GM12891 (cell line): ENCODE results near the gene SLC2A9.

Experiments
- PAX5 ChIP-seq: IDR thresholded peaks from 2 replicates; pipeline ENCODE4 v1.6.1; 2011; ENCODE audit warnings: low read length, moderate library complexity, mild to moderate bottlenecking; ENCODE audit not compliant: insufficient read depth, severe bottlenecking
- POLR2A ChIP-seq: IDR thresholded peaks from 2 replicates; pipeline ENCODE4 v1.6.1; 2011; ENCODE audit warnings: low read depth, low read length, control low read depth
- POLR2AphosphoS5 ChIP-seq: IDR thresholded peaks from 2 replicates; pipeline ENCODE4 v1.6.1; 2011; ENCODE audit warnings: low read depth, low read length, control low read depth
- POU2F2 ChIP-seq: IDR thresholded peaks from 2 replicates; pipeline ENCODE4 v1.6.1; 2011; ENCODE audit warnings: low read depth, mild to moderate bottlenecking, control low read depth, low read length, moderate library complexity
- SPI1 ChIP-seq: IDR thresholded peaks from 2 replicates; pipeline ENCODE4 v1.6.1; 2011; ENCODE audit warnings: low read depth, low read length, control low read depth
- TAF1 ChIP-seq: IDR thresholded peaks from 2 replicates; pipeline ENCODE4 v1.6.1; 2011; ENCODE audit warnings: low read depth, low read length, control low read depth

DNA sequence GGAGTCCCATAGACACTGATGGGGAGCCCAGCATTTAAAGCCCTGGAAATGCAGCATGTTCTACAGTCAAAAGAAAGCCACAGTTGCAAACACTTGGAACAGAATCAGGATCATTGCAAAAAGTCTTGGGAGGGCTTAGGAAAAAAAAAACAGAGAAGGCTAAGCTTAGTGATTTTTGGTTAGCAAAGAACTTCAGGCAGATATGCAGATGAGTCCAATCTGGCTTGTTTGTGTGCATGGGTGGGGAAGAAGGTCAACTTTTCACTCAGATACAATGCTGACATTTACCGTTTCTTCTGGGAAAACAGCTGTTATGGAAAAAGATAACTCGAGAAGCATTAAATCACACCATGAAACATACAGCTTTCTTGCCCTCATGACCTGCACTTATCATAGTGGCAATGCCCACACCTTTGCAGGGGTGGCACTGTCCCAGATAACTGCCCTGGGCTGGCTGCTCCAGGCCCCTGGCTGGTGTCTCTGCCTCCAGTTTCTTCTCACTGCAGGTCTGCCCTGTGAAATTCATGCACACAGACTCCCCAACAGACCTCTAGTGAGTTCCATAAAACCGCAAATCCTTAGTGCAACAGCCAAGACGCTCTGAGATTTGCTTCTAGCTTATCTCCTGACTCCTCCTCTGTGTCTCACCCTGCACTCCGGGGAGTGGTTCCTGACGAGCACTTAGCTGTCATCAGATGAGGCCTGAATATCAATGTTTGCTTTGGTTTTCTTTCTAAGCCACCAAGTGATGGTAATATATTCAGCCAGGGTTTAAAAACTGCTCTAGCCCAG lies 140.7 kb downstream of the SLC2A9 start:
- TF ChIP-seq POLR2AphosphoS5 (no peak), POLR2A (no peak), TAF1 (no peak), PAX5 (no peak), POU2F2 (no peak), SPI1 (no peak)
